Ascending aorta (tissue), 2 donors: Measurements from ENCODE around the gene C21orf58. TPM values are rescaled to one million over a fixed set of nuclear protein-coding genes. Genes with fewer than 3 reads are reported as not detected.

Source experiments
- DNase-seq, 2 donors: peaks; one replicate each; pipeline ENCODE4 v3.0.0-alpha.2; 2019; ENCODE audit warnings: low spot score in 2 of 2
- H3K27ac ChIP-seq, 2 donors: fragments of 200-600 bp; sonication (generic); one replicate each; pipeline ENCODE4 v1.5.1; 2016 to 2017; ENCODE audit warnings: mild to moderate bottlenecking in 1 of 2
- H3K27me3 ChIP-seq: fragments of 200-600 bp; sonication (generic); one replicate; pipeline ENCODE4 v1.5.1; 2017
- H3K36me3 ChIP-seq, 2 donors: fragments of 200-600 bp; sonication (generic); one replicate each; pipeline ENCODE4 v1.5.1; 2016
- H3K4me1 ChIP-seq, 2 donors: fragments of 200-600 bp; sonication (generic); one replicate each; pipeline ENCODE4 v1.5.1; 2016 to 2017; ENCODE audit warnings: mild to moderate bottlenecking in 1 of 2
- H3K4me3 ChIP-seq, 2 donors: fragments of 200-600 bp; sonication (generic); one replicate each; pipeline ENCODE4 v1.5.1; 2016 to 2017; ENCODE audit warnings: mild to moderate bottlenecking in 1 of 2
- H3K9me3 ChIP-seq, 2 donors: fragments of 200-600 bp; sonication (generic); one replicate each; pipeline ENCODE4 v1.5.1; 2016
- CTCF ChIP-seq, 3 experiments: fragments of 200-600 bp in 2 of 3; fragments of 450-650 bp in 1 of 3; sonication (generic) in 2 of 3; IDR thresholded peaks; one replicate each; pipeline ENCODE4 v1.5.1; 2016 to 2019; ENCODE audit warnings: antibody characterized with exemption in 3 of 3, mild to moderate bottlenecking in 1 of 3, moderate library complexity in 1 of 3
- intact Hi-C: fragments of 100-400 bp; cut with DNase I; formaldehyde crosslinking; loops from one replicate; pipeline ENCODE4 v1.15.1; 2023
- total RNA-seq: library from RNA; depleted of rRNA; stranded (reverse); fragments of >200 nt; gene quantifications from one replicate; pipeline ENCODE4 v1.1.0, GENCODE V29; 2016

The C21orf58 gene
- total RNA-seq, 1 donor from 2014 or later, result 3.2 TPM

GRCh38 chr21:46268371-46268770, 55.3 kb downstream of the C21orf58 start:
- H3K36me3 ChIP-seq, result peaks cover 86 to 96% of the 10 kb centered on the region in 2 donors
- no peaks in the 10 kb centered on the region for H3K4me1 ChIP-seq
- no peak overlapping the region for H3K4me3 ChIP-seq
- intact Hi-C loops, result no loop called here
- H3K9me3 ChIP-seq, result no peaks in the 10 kb centered on the region
- H3K27ac ChIP-seq, result no peak overlapping the region
- H3K27me3 ChIP-seq, result no peaks in the 10 kb centered on the region
- no peak for DNase-seq
- no peak for TF ChIP-seq CTCF (IDR thresholded peaks at IDR 0.05)

- DNase-seq, result no peak
- H3K9me3 ChIP-seq, result no peaks in the 10 kb centered on the region
- H3K4me3 ChIP-seq, result no peak overlapping the region
- no peak for TF ChIP-seq CTCF (IDR thresholded peaks at IDR 0.05)
- no peak overlapping the region for H3K27ac ChIP-seq
- no peaks in the 10 kb centered on the region for H3K4me1 ChIP-seq
- no peaks in the 10 kb centered on the region for H3K27me3 ChIP-seq
- peaks cover 83 to 92% of the 10 kb centered on the region in 2 donors for H3K36me3 ChIP-seq
- intact Hi-C loops, result no loop called here
Observed at GRCh38 chr21:46266946-46267345, 56.7 kb downstream of the C21orf58 start.

GRCh38 chr21:46265736-46266525, 57.7 kb downstream of the C21orf58 start:
- TF ChIP-seq CTCF (IDR thresholded peaks at IDR 0.05), result no peak
- Histone ChIP-seq H3K9me3 (no peaks in the 10 kb centered on the region), H3K36me3 (peaks cover 84 to 92% of the 10 kb centered on the region in 2 donors), H3K4me1 (no peaks in the 10 kb centered on the region), H3K27me3 (no peaks in the 10 kb centered on the region), H3K27ac (no peak overlapping the region), H3K4me3 (no peak overlapping the region)
- intact Hi-C loops, result no loop called here
- DNase-seq, result no peak

- Histone ChIP-seq H3K27me3 (no peaks in the 10 kb centered on the region), H3K36me3 (peaks cover 89 to 92% of the 10 kb centered on the region in 2 donors), H3K4me3 (no peak overlapping the region), H3K4me1 (no peaks in the 10 kb centered on the region), H3K27ac (no peak overlapping the region), H3K9me3 (no peaks in the 10 kb centered on the region)
- intact Hi-C loops, result no loop called here
- no peak for DNase-seq
- no peak for TF ChIP-seq CTCF (IDR thresholded peaks at IDR 0.05)
Observed at GRCh38 chr21:46264690-46265144, 59.0 kb downstream of the C21orf58 start.

- Histone ChIP-seq H3K4me3 (no peak overlapping the region), H3K27me3 (no peaks in the 10 kb centered on the region), H3K9me3 (no peaks in the 10 kb centered on the region), H3K27ac (no peak overlapping the region), H3K4me1 (no peaks in the 10 kb centered on the region), H3K36me3 (peaks cover 89 to 92% of the 10 kb centered on the region in 2 donors)
- no peak for TF ChIP-seq CTCF (IDR thresholded peaks at IDR 0.05)
- no peak for DNase-seq
- intact Hi-C loops, result no loop called here
Observed at GRCh38 chr21:46264046-46264689, 59.5 kb downstream of the C21orf58 start.
